ENCODE data around the gene RET.

RET gene

GRCh38 chr10:43069211-43069515 lies 7.7 kb upstream of the RET start:
- Histone ChIP-seq H3K79me2 (ENCODE audit: low read length) (no peaks in the 10 kb centered on the region), H3K4me3 (ENCODE audit: low read length) (no peak overlapping the region), H3K27ac (ENCODE audit: low read length) (no peak overlapping the region), H3K4me1 (ENCODE audit: low read length) (no peaks in the 10 kb centered on the region), H3K36me3 (replicated peaks; ENCODE audit: low read depth, low read length) (no peaks in the 10 kb centered on the region), H3K9me3 (ENCODE audit: insufficient read depth, low read length) (no peaks in the 10 kb centered on the region), H2AFZ (ENCODE audit: low read depth, low read length) (no peak overlapping the region), H3K27me3 (ENCODE audit: low read depth, low read length) (no peaks in the 10 kb centered on the region), H3K4me2 (ENCODE audit: low read length) (no peak overlapping the region), H3K9ac (ENCODE audit: low read length) (no peak overlapping the region), H4K20me1 (ENCODE audit: insufficient read depth, low read length) (no peaks in the 10 kb centered on the region)
- TF ChIP-seq CTCF (IDR thresholded peaks at IDR 0.05; ENCODE audit: low read depth, low read length) (no peak), EZH2phosphoT487 (IDR thresholded peaks at IDR 0.05; ENCODE audit: low read depth) (no peak)

DNA sequence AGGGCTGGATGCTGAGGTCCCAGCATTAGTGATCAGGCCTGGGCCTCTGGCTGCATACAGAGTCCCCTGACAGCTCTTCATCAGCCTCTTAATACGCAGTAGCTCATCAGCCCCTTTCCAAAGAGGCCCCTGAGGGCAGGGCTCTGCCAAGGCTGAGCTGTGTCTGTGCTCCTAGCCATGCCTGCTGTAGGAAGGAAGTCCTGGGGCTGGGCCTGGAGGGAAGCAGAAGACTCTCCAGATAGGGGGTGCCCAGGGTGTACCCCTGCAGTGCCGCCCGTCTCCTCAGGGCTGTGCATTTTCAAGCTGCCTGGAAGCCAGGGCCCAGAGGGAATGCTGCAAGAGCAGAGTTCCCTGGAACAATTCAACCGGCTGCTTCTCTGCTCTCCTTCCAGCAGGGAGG lies 7.3 kb upstream of the RET start:
- H3K27me3 ChIP-seq (ENCODE audit: low read depth, low read length) = no peaks in the 10 kb centered on the region

GRCh38 chr10:43070121-43071085 lies 6.5 kb upstream of the RET start:
- no peaks in the 10 kb centered on the region for H3K27me3 ChIP-seq (ENCODE audit: low read depth, low read length)
- no peak overlapping the region for H3K4me2 ChIP-seq (ENCODE audit: low read length)
- H3K4me3 ChIP-seq (ENCODE audit: low read length) = no peak overlapping the region
- no peaks in the 10 kb centered on the region for H3K9me3 ChIP-seq (ENCODE audit: insufficient read depth, low read length)
- no peaks in the 10 kb centered on the region for H4K20me1 ChIP-seq (ENCODE audit: insufficient read depth, low read length)
- H3K79me2 ChIP-seq (ENCODE audit: low read length) = no peaks in the 10 kb centered on the region
- TF ChIP-seq CTCF (IDR thresholded peaks at IDR 0.05; ENCODE audit: low read depth, low read length) = no peak
- TF ChIP-seq EZH2phosphoT487 (IDR thresholded peaks at IDR 0.05; ENCODE audit: low read depth) = no peak
- no peaks in the 10 kb centered on the region for H3K4me1 ChIP-seq (ENCODE audit: low read length)
- H3K9ac ChIP-seq (ENCODE audit: low read length) = no peak overlapping the region
- H3K27ac ChIP-seq (ENCODE audit: low read length) = no peak overlapping the region
- no peak overlapping the region for H2AFZ ChIP-seq (ENCODE audit: low read depth, low read length)
- no peaks in the 10 kb centered on the region for H3K36me3 ChIP-seq (replicated peaks; ENCODE audit: low read depth, low read length)

More for the DNA sequence above, 7.3 kb upstream of the RET start:
- Histone ChIP-seq H3K4me2 (ENCODE audit: low read length) (no peak overlapping the region), H3K4me1 (ENCODE audit: low read length) (no peaks in the 10 kb centered on the region), H3K9ac (ENCODE audit: low read length) (no peak overlapping the region), H4K20me1 (ENCODE audit: insufficient read depth, low read length) (no peaks in the 10 kb centered on the region), H3K27ac (ENCODE audit: low read length) (no peak overlapping the region), H3K36me3 (replicated peaks; ENCODE audit: low read depth, low read length) (no peaks in the 10 kb centered on the region), H2AFZ (ENCODE audit: low read depth, low read length) (no peak overlapping the region), H3K9me3 (ENCODE audit: insufficient read depth, low read length) (no peaks in the 10 kb centered on the region), H3K79me2 (ENCODE audit: low read length) (no peaks in the 10 kb centered on the region), H3K4me3 (ENCODE audit: low read length) (no peak overlapping the region)
- no peak for TF ChIP-seq CTCF (IDR thresholded peaks at IDR 0.05; ENCODE audit: low read depth, low read length)
- TF ChIP-seq EZH2phosphoT487 (IDR thresholded peaks at IDR 0.05; ENCODE audit: low read depth) = no peak

GRCh38 chr10:43071865-43072650 lies 4.8 kb upstream of the RET start:
- no peaks in the 10 kb centered on the region for H3K9me3 ChIP-seq (ENCODE audit: insufficient read depth, low read length)
- no peaks in the 10 kb centered on the region for H4K20me1 ChIP-seq (ENCODE audit: insufficient read depth, low read length)
- no peaks in the 10 kb centered on the region for H3K4me1 ChIP-seq (ENCODE audit: low read length)

More at GRCh38 chr10:43071865-43072650, 4.8 kb upstream of the RET start:
- no peaks in the 10 kb centered on the region for H3K79me2 ChIP-seq (ENCODE audit: low read length)
- no peak for TF ChIP-seq EZH2phosphoT487 (IDR thresholded peaks at IDR 0.05; ENCODE audit: low read depth)
- no peak for TF ChIP-seq CTCF (IDR thresholded peaks at IDR 0.05; ENCODE audit: low read depth, low read length)
- H3K36me3 ChIP-seq (replicated peaks; ENCODE audit: low read depth, low read length) = no peaks in the 10 kb centered on the region
- H3K4me2 ChIP-seq (ENCODE audit: low read length) = no peak overlapping the region
- no peak overlapping the region for H3K4me3 ChIP-seq (ENCODE audit: low read length)
- no peaks in the 10 kb centered on the region for H3K27me3 ChIP-seq (ENCODE audit: low read depth, low read length)
- H2AFZ ChIP-seq (ENCODE audit: low read depth, low read length) = no peak overlapping the region
- no peak overlapping the region for H3K27ac ChIP-seq (ENCODE audit: low read length)
- H3K9ac ChIP-seq (ENCODE audit: low read length) = no peak overlapping the region

All from OCI-LY3 (cell line).